GM10847 (cell line): ENCODE measurements around the gene STYXL1.

Experiments used
- POLR2A ChIP-seq: IDR thresholded peaks from 2 replicates; pipeline ENCODE4 v1.6.1; 2011; ENCODE audit not compliant: insufficient read length; ENCODE audit errors: extremely low read depth

Gene STYXL1

GRCh38 chr7:75962607-75963380, 85.0 kb downstream of the STYXL1 start:
- TF ChIP-seq POLR2A = no peak

- TF ChIP-seq POLR2A = no peak
Measured at GRCh38 chr7:75961218-75961617, 86.6 kb downstream of the STYXL1 start.

GRCh38 chr7:75960372-75960771, 87.4 kb downstream of the STYXL1 start:
- TF ChIP-seq POLR2A = no peak

GRCh38 chr7:75958802-75959543, 88.8 kb downstream of the STYXL1 start:
- no peak for TF ChIP-seq POLR2A

GRCh38 chr7:75957021-75957736, 90.6 kb downstream of the STYXL1 start:
- no peak for TF ChIP-seq POLR2A

- no peak for TF ChIP-seq POLR2A
Measured at GRCh38 chr7:75955331-75955955, 92.4 kb downstream of the STYXL1 start.

GRCh38 chr7:75953931-75954330, 93.9 kb downstream of the STYXL1 start:
- TF ChIP-seq POLR2A = no peak

GRCh38 chr7:75953431-75953830, 94.4 kb downstream of the STYXL1 start:
- no peak for TF ChIP-seq POLR2A

GRCh38 chr7:75951506-75951905, 96.3 kb downstream of the STYXL1 start:
- TF ChIP-seq POLR2A = no peak

GRCh38 chr7:75950111-75950681, 97.6 kb downstream of the STYXL1 start:
- no peak for TF ChIP-seq POLR2A

- no peak for TF ChIP-seq POLR2A
Measured at GRCh38 chr7:75948179-75948578, 99.6 kb downstream of the STYXL1 start.
